NT2/D1 (cell line): ENCODE measurements around the gene MYBPHL.

Experiments used
- DNase-seq: peaks from one replicate; pipeline ENCODE4 v3.0.0-alpha.2; 2011; ENCODE audit warnings: low read depth, low spot score
- H3K27me3 ChIP-seq: 2 replicates; pipeline ENCODE4 v1.6.0; 2011; ENCODE audit warnings: mild to moderate bottlenecking; ENCODE audit not compliant: insufficient read length, insufficient read depth
- H3K36me3 ChIP-seq: 2 replicates; pipeline ENCODE4 v1.6.1; 2011; ENCODE audit warnings: mild to moderate bottlenecking, low read length, mixed read lengths; ENCODE audit not compliant: insufficient read depth, insufficient read length
- H3K4me1 ChIP-seq: 2 replicates; pipeline ENCODE4 v1.5.1; 2011; ENCODE audit not compliant: insufficient read depth, insufficient read length
- H3K4me3 ChIP-seq: 2 replicates; pipeline ENCODE4 v1.5.1; 2011; ENCODE audit warnings: low read depth; ENCODE audit not compliant: insufficient read length
- H3K9ac ChIP-seq: 2 replicates; pipeline ENCODE4 v1.6.0; 2011; ENCODE audit warnings: low read depth; ENCODE audit not compliant: insufficient read length
- H3K9me3 ChIP-seq: 2 replicates; pipeline ENCODE4 v1.5.1; 2011; ENCODE audit warnings: mild to moderate bottlenecking, low read length; ENCODE audit not compliant: insufficient read depth
- SUZ12 ChIP-seq: IDR thresholded peaks from 2 replicates; pipeline ENCODE4 v1.6.1; 2011; ENCODE audit not compliant: insufficient read length, insufficient read depth; ENCODE audit errors: extremely low read depth
- YY1 ChIP-seq: IDR thresholded peaks from 2 replicates; pipeline ENCODE4 v1.6.1; 2011; ENCODE audit not compliant: insufficient read length, insufficient read depth
- ZNF274 ChIP-seq: IDR thresholded peaks from 2 replicates; pipeline ENCODE4 v1.6.1; 2011; ENCODE audit warnings: mild to moderate bottlenecking, low read depth, low read length

The MYBPHL gene

DNA sequence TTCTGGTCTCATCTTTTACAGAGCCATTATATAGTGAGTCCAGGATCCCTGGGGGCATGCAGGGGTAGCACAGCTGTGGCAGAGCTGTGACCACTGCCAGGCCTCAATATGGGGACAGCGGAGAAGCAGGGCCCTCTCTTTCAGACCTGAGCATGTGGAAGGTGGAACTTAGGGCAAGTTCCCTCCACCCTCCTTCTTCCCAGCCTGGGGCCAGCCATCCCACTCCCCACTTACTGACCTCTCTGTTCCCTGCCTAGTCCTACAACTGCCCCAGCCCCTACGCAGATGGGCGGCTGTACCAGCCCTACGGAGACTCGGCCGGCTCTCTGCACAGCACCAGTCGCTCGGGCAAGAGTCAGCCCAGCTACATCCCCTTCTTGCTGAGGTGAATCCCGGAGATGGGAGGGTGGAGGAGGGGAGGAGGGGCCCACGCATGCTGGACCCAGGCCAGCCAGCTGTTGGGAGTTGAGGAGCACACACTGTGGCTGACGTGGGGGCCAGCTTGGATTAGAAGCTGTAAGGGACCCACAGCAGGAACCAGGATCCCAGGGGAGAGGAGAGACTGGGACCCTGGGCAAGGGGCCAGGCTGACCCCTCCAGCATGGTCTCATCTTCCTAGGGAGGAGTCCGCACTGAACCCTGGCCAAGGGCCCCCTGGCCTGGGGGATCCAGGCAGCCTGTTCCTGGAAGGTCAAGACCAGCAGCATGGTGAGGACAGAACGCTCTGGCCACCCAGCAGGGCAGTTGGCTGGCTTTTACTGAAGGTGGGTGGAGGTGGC, 34.6 kb downstream of the MYBPHL start:
- DNase-seq: no peak
- Histone ChIP-seq H3K36me3 (peaks cover 65% of the 10 kb centered on the region), H3K4me1 (peaks cover 24% of the 10 kb centered on the region), H3K9ac (peak overlapping the region; percentile 9), H3K27me3 (no peaks in the 10 kb centered on the region), H3K4me3 (no peak overlapping the region), H3K9me3 (no peaks in the 10 kb centered on the region; the same call in 1 of the 2 replicates)
- TF ChIP-seq SUZ12 (no peak), YY1 (no peak), ZNF274 (no peak)

DNA sequence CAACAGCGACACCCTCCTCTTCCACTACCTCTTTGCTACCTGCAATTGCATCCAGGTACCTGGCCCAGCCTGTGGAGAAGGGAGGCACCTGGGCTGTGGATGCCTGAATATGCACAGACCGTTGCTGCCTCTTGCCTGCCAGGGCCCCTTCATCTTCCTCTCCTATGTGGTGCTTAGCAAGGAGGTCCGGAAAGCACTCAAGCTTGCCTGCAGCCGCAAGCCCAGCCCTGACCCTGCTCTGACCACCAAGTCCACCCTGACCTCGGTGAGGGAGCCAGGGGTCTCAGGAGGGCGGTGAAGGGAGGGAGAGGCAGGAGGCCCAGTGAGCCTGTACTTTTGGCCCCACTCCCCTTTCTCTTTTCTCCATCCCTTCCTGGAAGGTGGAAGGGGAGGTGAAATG, 35.4 kb downstream of the MYBPHL start:
- H3K4me3 ChIP-seq: no peak overlapping the region
- H3K4me1 ChIP-seq: peaks cover 24% of the 10 kb centered on the region
- TF ChIP-seq YY1 (no peak), ZNF274 (no peak), SUZ12 (no peak)
- peaks cover 69% of the 10 kb centered on the region for H3K36me3 ChIP-seq
- no peak for DNase-seq
- H3K9ac ChIP-seq: no peak overlapping the region
- H3K27me3 ChIP-seq: no peaks in the 10 kb centered on the region
- no peaks in the 10 kb centered on the region; the same call in 1 of the 2 replicates for H3K9me3 ChIP-seq

DNA sequence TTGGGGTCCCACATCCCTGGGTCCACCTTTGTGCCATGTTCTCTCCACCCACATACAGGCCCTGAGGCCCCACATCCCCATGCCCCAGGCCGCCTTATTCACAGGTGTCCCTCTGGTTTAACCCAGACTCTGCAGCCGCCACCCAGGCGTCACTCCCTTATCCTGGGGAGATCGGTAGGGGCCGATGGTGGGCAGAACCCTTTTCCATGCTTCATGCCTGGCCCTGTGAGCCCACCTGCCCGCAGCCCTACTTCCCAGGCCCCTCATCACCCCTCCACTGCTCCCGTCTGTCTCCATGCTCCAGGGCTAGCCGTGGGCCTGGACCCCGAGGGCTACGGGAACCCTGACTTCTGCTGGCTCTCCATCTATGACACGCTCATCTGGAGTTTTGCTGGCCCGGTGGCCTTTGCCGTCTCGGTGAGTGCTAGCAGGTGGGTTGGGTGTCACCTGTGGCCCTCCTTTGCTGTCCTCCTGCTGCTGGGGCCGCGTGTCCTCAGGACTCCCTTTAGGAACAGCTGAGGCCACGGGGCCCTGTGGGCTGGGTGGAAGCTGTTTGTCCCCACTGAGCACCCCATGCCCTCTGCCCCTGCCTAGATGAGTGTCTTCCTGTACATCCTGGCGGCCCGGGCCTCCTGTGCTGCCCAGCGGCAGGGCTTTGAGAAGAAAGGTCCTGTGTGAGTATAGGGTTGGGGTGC, 36.0 kb downstream of the MYBPHL start:
- H3K36me3 ChIP-seq: peaks cover 75% of the 10 kb centered on the region
- no peak for DNase-seq
- H3K4me1 ChIP-seq: peaks cover 23% of the 10 kb centered on the region
- H3K9ac ChIP-seq: no peak overlapping the region
- no peaks in the 10 kb centered on the region for H3K27me3 ChIP-seq
- no peaks in the 10 kb centered on the region; the same call in 1 of the 2 replicates for H3K9me3 ChIP-seq
- H3K4me3 ChIP-seq: no peak overlapping the region
- no peak for TF ChIP-seq YY1
- no peak for TF ChIP-seq ZNF274
- TF ChIP-seq SUZ12: no peak

DNA sequence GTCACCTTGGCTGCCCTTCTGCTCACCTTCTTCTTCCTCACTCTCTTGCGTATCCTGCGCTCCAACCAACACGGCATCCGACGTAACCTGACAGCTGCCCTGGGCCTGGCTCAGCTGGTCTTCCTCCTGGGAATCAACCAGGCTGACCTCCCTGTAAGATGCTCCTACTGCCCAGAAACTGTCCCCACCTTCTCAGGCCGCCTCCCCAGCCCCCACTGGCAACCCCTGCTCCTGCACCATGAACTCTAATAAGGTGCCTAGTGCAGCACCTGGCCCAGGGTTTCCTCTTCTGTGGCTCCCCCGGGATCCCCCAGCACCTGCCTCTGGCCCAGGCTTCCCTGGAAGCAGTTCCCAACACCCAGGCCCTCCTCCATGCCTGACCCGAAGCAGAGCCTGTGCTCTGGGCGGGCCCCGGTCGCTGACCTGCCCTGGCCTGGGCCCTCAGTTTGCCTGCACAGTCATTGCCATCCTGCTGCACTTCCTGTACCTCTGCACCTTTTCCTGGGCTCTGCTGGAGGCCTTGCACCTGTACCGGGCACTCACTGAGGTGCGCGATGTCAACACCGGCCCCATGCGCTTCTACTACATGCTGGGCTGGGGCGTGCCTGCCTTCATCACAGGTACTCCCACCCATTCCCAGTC, 36.7 kb downstream of the MYBPHL start:
- TF ChIP-seq ZNF274 (no peak), SUZ12 (no peak), YY1 (no peak)
- H3K9ac ChIP-seq: no peak overlapping the region
- H3K4me3 ChIP-seq: no peak overlapping the region
- no peaks in the 10 kb centered on the region for H3K27me3 ChIP-seq
- no peak for DNase-seq
- peaks cover 18% of the 10 kb centered on the region for H3K4me1 ChIP-seq
- H3K36me3 ChIP-seq: peaks cover 81% of the 10 kb centered on the region
- H3K9me3 ChIP-seq: no peaks in the 10 kb centered on the region; the same call in 1 of the 2 replicates

DNA sequence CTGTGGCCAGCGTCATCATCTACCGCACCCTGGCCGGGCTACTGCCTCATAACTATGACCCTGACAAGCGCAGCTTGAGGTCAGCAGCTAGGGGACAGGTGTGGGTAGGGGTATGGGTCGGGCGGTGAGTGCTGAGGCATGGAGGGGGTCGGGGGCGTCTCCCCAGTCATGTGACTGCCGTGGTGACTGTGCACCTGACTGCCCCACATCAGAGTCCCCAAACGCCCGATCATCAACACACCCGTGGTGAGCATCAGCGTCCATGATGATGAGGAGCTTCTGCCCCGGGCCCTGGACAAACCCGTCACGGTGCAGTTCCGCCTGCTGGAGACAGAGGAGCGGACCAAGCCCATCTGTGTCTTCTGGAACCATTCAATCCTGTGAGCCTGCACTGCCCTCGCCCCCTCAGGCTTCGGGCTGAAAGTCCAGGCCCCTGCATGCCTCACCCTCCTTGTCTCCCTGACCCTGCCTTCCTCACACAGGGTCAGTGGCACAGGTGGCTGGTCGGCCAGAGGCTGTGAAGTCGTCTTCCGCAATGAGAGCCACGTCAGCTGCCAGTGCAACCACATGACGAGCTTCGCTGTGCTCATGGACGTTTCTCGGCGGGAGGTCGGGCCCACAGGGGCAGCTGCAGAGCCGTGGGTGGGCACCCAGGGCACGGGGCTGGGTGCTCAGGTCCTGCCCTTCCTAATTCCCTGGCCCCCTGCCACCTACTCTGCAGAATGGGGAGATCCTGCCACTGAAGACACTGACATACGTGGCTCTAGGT, 37.4 kb downstream of the MYBPHL start:
- TF ChIP-seq ZNF274: no peak
- no peak for TF ChIP-seq YY1
- no peak for TF ChIP-seq SUZ12
- H3K36me3 ChIP-seq: peaks cover 88% of the 10 kb centered on the region
- no peaks in the 10 kb centered on the region for H3K27me3 ChIP-seq
- H3K4me1 ChIP-seq: peaks cover 18% of the 10 kb centered on the region
- no peak for DNase-seq
- H3K4me3 ChIP-seq: no peak overlapping the region
- H3K9ac ChIP-seq: no peak overlapping the region
- no peaks in the 10 kb centered on the region; the same call in 1 of the 2 replicates for H3K9me3 ChIP-seq

DNA sequence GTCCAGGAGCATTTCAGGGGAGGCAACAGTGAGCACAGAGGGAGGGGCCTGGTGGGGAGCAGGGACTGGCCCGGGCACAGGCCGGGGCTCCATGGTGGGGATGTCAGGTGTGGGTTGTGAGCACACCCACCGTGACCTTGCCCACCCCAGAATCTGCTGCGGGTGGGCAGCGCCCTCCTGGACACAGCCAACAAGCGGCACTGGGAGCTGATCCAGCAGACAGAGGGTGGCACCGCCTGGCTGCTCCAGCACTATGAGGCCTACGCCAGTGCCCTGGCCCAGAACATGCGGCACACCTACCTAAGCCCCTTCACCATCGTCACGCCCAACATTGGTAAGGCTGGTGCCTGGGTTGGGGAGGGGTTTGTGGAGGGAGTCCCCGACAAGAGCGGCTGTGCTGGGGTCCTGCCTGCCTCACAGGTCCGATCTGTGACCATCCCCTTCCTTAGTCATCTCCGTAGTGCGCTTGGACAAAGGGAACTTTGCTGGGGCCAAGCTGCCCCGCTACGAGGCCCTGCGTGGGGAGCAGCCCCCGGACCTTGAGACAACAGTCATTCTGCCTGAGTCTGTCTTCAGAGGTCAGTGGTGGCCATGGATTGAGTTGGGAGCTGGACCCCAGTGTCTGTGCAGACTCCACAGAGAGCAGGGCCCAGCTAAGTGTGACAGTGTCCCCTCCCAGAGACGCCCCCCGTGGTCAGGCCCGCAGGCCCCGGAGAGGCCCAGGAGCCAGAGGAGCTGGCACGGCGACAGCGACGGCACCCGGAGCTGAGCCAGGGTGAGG, 38.2 kb downstream of the MYBPHL start:
- Histone ChIP-seq H3K9me3 (no peaks in the 10 kb centered on the region; the same call in 1 of the 2 replicates), H3K36me3 (peaks cover 86% of the 10 kb centered on the region), H3K27me3 (no peaks in the 10 kb centered on the region), H3K9ac (no peak overlapping the region), H3K4me1 (peaks cover 15% of the 10 kb centered on the region), H3K4me3 (no peak overlapping the region)
- no peak for DNase-seq
- TF ChIP-seq ZNF274 (no peak), SUZ12 (no peak), YY1 (no peak)
